MM.1S (cell line): Measurements from ENCODE around the gene RRP7A.
"Not testable (repeated sequence)": the region's sequence is repeated elsewhere in the genome, so short reads cannot be mapped to it uniquely, and the experiment has no call there.

Experiments used
- DNase-seq: peaks from one replicate; pipeline ENCODE4 v3.0.0-alpha.2; 2015
- H2AFZ ChIP-seq: fragments of 300-600 bp; sonication (generic); 2 replicates; pipeline ENCODE4 v1.6.0; 2016; ENCODE audit warnings: antibody characterized with exemption, low read length
- H3F3A ChIP-seq: fragments of 300-600 bp; sonication (generic); 2 replicates; pipeline ENCODE4 v1.6.1; 2016; ENCODE audit warnings: mild to moderate bottlenecking, antibody characterized with exemption, low read length, moderate library complexity, mixed read lengths; ENCODE audit not compliant: insufficient read depth
- H3K27ac ChIP-seq: fragments of 300-600 bp; sonication (generic); 2 replicates; pipeline ENCODE4 v1.5.1; 2016; ENCODE audit warnings: mild to moderate bottlenecking, low read length
- H3K27me3 ChIP-seq: fragments of 300-600 bp; sonication (generic); replicated peaks from 2 replicates; pipeline ENCODE4 v1.6.0; 2016; ENCODE audit warnings: low read length; ENCODE audit not compliant: insufficient read depth
- H3K36me3 ChIP-seq: fragments of 300-600 bp; sonication (generic); replicated peaks from 2 replicates; pipeline ENCODE4 v1.6.1; 2016; ENCODE audit warnings: mild to moderate bottlenecking, low read length, mixed read lengths; ENCODE audit not compliant: insufficient read depth
- H3K4me1 ChIP-seq: fragments of 300-600 bp; sonication (generic); 2 replicates; pipeline ENCODE4 v1.6.1; 2016; ENCODE audit warnings: low read length, mixed read lengths
- H3K4me2 ChIP-seq: fragments of 300-600 bp; sonication (generic); 2 replicates; pipeline ENCODE4 v1.6.0; 2016; ENCODE audit warnings: low read depth, low read length
- H3K4me3 ChIP-seq: fragments of 300-600 bp; sonication (generic); 2 replicates; pipeline ENCODE4 v1.5.1; 2016; ENCODE audit warnings: low read length, mixed read lengths
- H3K79me2 ChIP-seq: fragments of 300-600 bp; sonication (generic); 2 replicates; pipeline ENCODE4 v1.6.1; 2016; ENCODE audit warnings: mixed run types, low read length, mixed read lengths
- H3K9ac ChIP-seq: fragments of 300-600 bp; sonication (generic); 2 replicates; pipeline ENCODE4 v1.6.1; 2016; ENCODE audit warnings: low read length, mixed read lengths
- H3K9me2 ChIP-seq: fragments of 300-600 bp; sonication (generic); replicated peaks from 2 replicates; pipeline ENCODE4 v1.6.1; 2016; ENCODE audit warnings: mild to moderate bottlenecking, low read length, mixed read lengths; ENCODE audit not compliant: insufficient read depth
- H3K9me3 ChIP-seq: fragments of 300-600 bp; sonication (generic); replicated peaks from 2 replicates; pipeline ENCODE4 v1.6.1; 2016; ENCODE audit warnings: mild to moderate bottlenecking, low read length, mixed read lengths; ENCODE audit not compliant: insufficient read depth
- H4K20me1 ChIP-seq: fragments of 300-600 bp; sonication (generic); 2 replicates; pipeline ENCODE4 v1.6.1; 2016; ENCODE audit warnings: mild to moderate bottlenecking, low read length, moderate library complexity, mixed read lengths; ENCODE audit not compliant: insufficient read depth
- EZH2 ChIP-seq: fragments of 300-600 bp; sonication (generic); optimal IDR thresholded peaks from 2 replicates; pipeline ENCODE3; 2017; ENCODE audit warnings: low read depth, mild to moderate bottlenecking, antibody characterized with exemption, low read length, mixed read lengths
- EZH2phosphoT487 ChIP-seq: fragments of 300-600 bp; sonication (generic); IDR thresholded peaks from 2 replicates; pipeline ENCODE4 v1.6.1; 2018; ENCODE audit warnings: antibody characterized with exemption, low read length
- TF ChIP-seq, protein P1 (sequence below): fragments of 300-600 bp; sonication (generic); IDR thresholded peaks from 2 replicates; pipeline ENCODE4 v1.5.1; 2016; ENCODE audit warnings: antibody characterized with exemption, low read length, mixed read lengths

RRP7A gene

DNA sequence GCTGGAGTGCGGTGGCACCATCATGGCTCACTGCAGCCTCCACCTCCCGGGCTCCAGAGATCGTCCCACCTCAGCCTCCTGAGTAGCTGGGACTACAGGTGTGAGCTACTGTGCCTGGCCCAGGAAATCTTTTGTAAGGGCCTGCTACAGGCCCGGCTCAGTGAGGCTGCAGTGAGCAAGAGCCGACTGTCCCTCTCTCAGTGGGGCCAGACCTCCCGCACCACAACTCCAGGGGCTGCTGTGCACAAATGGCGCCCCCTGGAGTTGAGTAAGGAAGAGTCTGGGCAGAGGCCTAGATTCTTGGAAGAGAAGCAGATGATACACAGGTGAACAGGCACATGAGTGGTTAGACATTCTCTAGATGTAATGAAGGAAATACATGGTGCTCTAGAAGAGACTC lies 41.2 kb upstream of the RRP7A start:
- Histone ChIP-seq H3K9me2 (no peaks in the 10 kb centered on the region), H3K27me3 (peaks cover 9% of the 10 kb centered on the region), H3K27ac (no peak overlapping the region), H3K4me2 (no peak overlapping the region), H3K4me1 (no peaks in the 10 kb centered on the region), H3K79me2 (no peaks in the 10 kb centered on the region), H3K36me3 (no peaks in the 10 kb centered on the region), H3K9ac (no peak overlapping the region), H3K9me3 (no peaks in the 10 kb centered on the region), H3F3A (no peaks in the 10 kb centered on the region; the same call in 1 of the 2 replicates), H4K20me1 (no peaks in the 10 kb centered on the region; the same call in 1 of the 2 replicates), H2AFZ (no peak overlapping the region), H3K4me3 (no peak overlapping the region)
- no peak for DNase-seq
- TF ChIP-seq EZH2 (no peak), EZH2phosphoT487 (no peak)
- TF ChIP-seq, protein P1, sequence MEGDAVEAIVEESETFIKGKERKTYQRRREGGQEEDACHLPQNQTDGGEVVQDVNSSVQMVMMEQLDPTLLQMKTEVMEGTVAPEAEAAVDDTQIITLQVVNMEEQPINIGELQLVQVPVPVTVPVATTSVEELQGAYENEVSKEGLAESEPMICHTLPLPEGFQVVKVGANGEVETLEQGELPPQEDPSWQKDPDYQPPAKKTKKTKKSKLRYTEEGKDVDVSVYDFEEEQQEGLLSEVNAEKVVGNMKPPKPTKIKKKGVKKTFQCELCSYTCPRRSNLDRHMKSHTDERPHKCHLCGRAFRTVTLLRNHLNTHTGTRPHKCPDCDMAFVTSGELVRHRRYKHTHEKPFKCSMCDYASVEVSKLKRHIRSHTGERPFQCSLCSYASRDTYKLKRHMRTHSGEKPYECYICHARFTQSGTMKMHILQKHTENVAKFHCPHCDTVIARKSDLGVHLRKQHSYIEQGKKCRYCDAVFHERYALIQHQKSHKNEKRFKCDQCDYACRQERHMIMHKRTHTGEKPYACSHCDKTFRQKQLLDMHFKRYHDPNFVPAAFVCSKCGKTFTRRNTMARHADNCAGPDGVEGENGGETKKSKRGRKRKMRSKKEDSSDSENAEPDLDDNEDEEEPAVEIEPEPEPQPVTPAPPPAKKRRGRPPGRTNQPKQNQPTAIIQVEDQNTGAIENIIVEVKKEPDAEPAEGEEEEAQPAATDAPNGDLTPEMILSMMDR: peak; percentile 49

DNA sequence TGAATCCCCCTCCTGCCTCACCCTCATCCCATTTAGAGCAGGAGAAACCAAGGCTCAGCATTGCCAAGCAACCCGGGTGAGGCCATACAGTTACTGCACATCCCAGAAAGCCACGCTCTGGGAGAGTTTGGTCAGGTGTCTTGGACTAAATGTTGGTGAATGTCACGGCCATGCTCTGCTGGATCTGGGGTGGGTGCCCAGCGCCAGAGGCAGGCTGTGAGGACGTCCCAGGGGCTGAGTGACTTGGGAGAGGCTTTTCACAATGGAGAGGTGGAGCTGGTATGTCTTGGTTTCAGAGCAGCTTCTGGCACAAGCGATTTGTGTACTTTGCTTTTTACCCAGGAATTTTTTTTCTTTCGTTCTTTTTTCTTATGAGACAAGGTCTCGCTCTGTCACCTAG lies 40.8 kb upstream of the RRP7A start:
- Histone ChIP-seq H3K27ac (no peak overlapping the region), H3K9ac (no peak overlapping the region)
- TF ChIP-seq EZH2 (no peak), EZH2phosphoT487 (no peak)
- TF ChIP-seq, protein P1: no peak

DNA sequence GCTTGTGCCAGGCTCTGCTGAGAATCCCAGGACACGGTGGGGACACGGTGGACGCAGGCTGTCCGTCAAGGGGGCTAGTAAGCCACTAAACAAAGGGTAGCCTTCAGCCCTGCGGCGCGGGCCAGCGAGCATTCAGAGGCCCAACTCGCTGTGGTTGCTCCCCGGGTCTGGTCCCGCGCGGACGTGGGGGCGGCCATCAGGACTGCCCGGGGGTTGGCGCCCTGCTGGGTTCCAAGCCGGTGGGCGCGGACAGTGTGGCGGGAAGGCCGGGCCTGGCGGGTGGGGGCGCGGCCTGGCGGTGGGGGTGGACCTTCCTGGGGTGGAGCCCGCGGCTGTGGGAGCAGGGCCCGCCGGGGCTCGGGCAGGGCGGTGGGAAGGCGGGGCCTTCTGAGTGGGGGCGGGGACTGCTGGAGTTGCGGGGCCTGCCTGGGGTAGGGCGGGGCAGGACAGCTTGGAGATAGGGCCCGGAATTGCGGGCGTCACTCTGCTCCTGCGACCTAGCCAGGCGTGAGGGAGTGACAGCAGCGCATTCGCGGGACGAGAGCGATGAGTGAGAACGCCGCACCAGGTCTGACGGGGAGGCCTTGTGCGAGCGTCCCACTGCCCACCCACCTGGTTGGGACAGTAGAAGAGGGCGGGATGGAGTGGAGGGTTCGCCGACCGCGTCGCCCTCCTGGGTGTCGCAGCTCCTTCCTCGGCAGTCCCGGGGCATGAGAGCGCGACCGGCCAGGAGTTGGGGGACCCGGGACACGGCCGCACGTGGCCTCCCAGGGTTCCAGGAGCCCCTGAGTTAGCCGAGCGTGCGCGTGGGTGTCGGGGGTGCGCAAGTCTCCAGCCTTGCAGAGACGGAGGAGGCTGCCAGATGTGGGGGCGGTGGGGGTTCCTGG lies 34.1 kb upstream of the RRP7A start, which contains the start of gene SERHL2:
Gene SERHL2 (plus strand): TSS at position 482 of the 887 bp plus-strand sequence. CDS start 65 bp downstream, at position 547.
- Histone ChIP-seq H3K9me3 (no peaks in the 10 kb centered on the region), H3K9me2 (no peaks in the 10 kb centered on the region), H3F3A (peaks cover 10% of the 10 kb centered on the region), H3K36me3 (no peaks in the 10 kb centered on the region), H3K9ac (no peak within 1 kb of the TSS), H4K20me1 (peaks cover 16% of the 10 kb centered on the region), H3K4me3 (no peak within 1 kb of the TSS), H2AFZ (no peak within 1 kb of the TSS), H3K79me2 (no peaks in the 10 kb centered on the region), H3K4me2 (no peak within 1 kb of the TSS), H3K27me3 (peaks cover 48% of the 10 kb centered on the region), H3K4me1 (peaks cover 12% of the 10 kb centered on the region), H3K27ac (no peak within 1 kb of the TSS)
- no peak for TF ChIP-seq EZH2phosphoT487
- TF ChIP-seq, protein P1: no peak
- no peak for TF ChIP-seq EZH2
- no peak for DNase-seq

More for the DNA sequence above, 40.8 kb upstream of the RRP7A start:
- Histone ChIP-seq H3K4me1 (no peaks in the 10 kb centered on the region), H3K9me3 (no peaks in the 10 kb centered on the region), H3K27me3 (peaks cover 9% of the 10 kb centered on the region), H3K36me3 (no peaks in the 10 kb centered on the region), H4K20me1 (no peaks in the 10 kb centered on the region; the same call in 1 of the 2 replicates), H3K4me3 (no peak overlapping the region), H3K9me2 (no peaks in the 10 kb centered on the region), H3F3A (no peaks in the 10 kb centered on the region; the same call in 1 of the 2 replicates), H2AFZ (no peak overlapping the region), H3K79me2 (no peaks in the 10 kb centered on the region), H3K4me2 (no peak overlapping the region)
- DNase-seq: no peak

DNA sequence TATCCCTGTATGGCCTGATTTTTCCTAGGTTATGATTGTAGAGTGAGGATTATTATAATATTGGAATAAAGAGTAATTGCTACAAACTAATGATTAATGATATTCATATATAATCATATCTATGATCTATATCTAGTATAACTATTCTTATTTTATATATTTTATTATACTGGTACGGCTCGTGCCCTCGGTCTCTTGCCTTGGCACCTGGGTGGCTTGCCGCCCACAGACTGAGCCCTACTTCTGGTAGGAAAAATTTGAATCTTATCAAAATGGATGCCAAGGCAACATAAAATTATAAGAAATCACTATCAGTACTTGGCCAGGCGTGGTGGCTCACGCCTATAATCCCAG lies 32.7 kb upstream of the RRP7A start:
- not testable (repeated sequence) for H3K9ac ChIP-seq, H2AFZ ChIP-seq, H3K9me3 ChIP-seq, H3K79me2 ChIP-seq, DNase-seq, H3K9me2 ChIP-seq, H3K36me3 ChIP-seq
- H3K4me2 ChIP-seq: peak overlapping the region; percentile 50; the same call in 1 of the 2 replicates
- peaks cover 10% of the 10 kb centered on the region for H3F3A ChIP-seq
- peaks cover 16% of the 10 kb centered on the region for H4K20me1 ChIP-seq
- H3K4me1 ChIP-seq: peaks cover 12% of the 10 kb centered on the region
- peaks cover 62% of the 10 kb centered on the region for H3K27me3 ChIP-seq
- peak overlapping the region; percentile 50; the same call in 1 of the 2 replicates for H3K27ac ChIP-seq
- H3K4me3 ChIP-seq: 0 out of 2 replicates have a peak overlapping the region, but pooled peaks have one; percentile 42
